GM23338 (cell line): ENCODE results near the gene TEKTIP1. TPM values are rescaled to one million over a fixed set of nuclear protein-coding genes. Genes with fewer than 3 reads are reported as not detected.

ENCODE experiments used
- ATAC-seq: fragments of 200-7000 bp; cut with Tn5 transposase; 3 replicates; pipeline ENCODE4 v1.9.1; 2020
- DNase-seq: peaks from one replicate; pipeline ENCODE4 v3.0.0-alpha.2; 2015; ENCODE audit warnings: low spot score
- H2AFZ ChIP-seq: fragments of 200-600 bp; sonication (generic); 2 replicates; pipeline ENCODE4 v1.8.0; 2016; ENCODE audit warnings: antibody characterized with exemption, mild to moderate bottlenecking, moderate library complexity
- H3F3A ChIP-seq: fragments of 200-600 bp; sonication (generic); replicated peaks from 2 replicates; pipeline ENCODE4 v1.8.0; 2017; ENCODE audit warnings: antibody characterized with exemption, mixed run types, low read depth
- H3K27ac ChIP-seq: fragments of 200-600 bp; sonication (generic); 2 replicates; pipeline ENCODE4 v1.6.1; 2016; ENCODE audit warnings: low read depth
- H3K27me3 ChIP-seq: fragments of 200-600 bp; sonication (generic); 2 replicates; pipeline ENCODE4 v1.8.0; 2016; ENCODE audit warnings: mild to moderate bottlenecking, mixed run types, moderate library complexity; ENCODE audit not compliant: insufficient read depth
- H3K36me3 ChIP-seq: fragments of 200-600 bp; sonication (generic); 2 replicates; pipeline ENCODE4 v1.8.0; 2016; ENCODE audit warnings: mild to moderate bottlenecking; ENCODE audit not compliant: insufficient read depth
- H3K4me1 ChIP-seq: fragments of 200-600 bp; sonication (generic); 2 replicates; pipeline ENCODE4 v1.8.0; 2016; ENCODE audit warnings: mild to moderate bottlenecking, moderate library complexity; ENCODE audit not compliant: insufficient read depth
- H3K4me2 ChIP-seq: fragments of 200-600 bp; sonication (generic); 2 replicates; pipeline ENCODE4 v1.7.1; 2017; ENCODE audit warnings: mixed run types
- H3K4me3 ChIP-seq: fragments of 200-600 bp; sonication (generic); 2 replicates; pipeline ENCODE4 v1.6.1; 2016; ENCODE audit warnings: mixed run types
- H3K79me2 ChIP-seq: fragments of 200-600 bp; sonication (generic); replicated peaks from 2 replicates; pipeline ENCODE4 v1.8.0; 2017; ENCODE audit warnings: mild to moderate bottlenecking; ENCODE audit not compliant: insufficient read depth
- H3K9me2 ChIP-seq: fragments of 200-600 bp; sonication (generic); 2 replicates; pipeline ENCODE4 v1.8.0; 2017; ENCODE audit not compliant: insufficient read depth
- H4K20me1 ChIP-seq: fragments of 200-600 bp; sonication (generic); replicated peaks from 2 replicates; pipeline ENCODE4 v1.8.0; 2017; ENCODE audit warnings: mild to moderate bottlenecking; ENCODE audit not compliant: insufficient read depth
- H3K27ac Mint-ChIP-seq: 2 replicates; pipeline ENCODE4 v1.8.0; 2020; ENCODE audit warnings: inconsistent platforms, mild to moderate bottlenecking, moderate library complexity, mixed read lengths
- H3K27me3 Mint-ChIP-seq: 3 replicates; pipeline ENCODE4 v1.8.0; 2022; ENCODE audit warnings: low read depth, mild to moderate bottlenecking, moderate library complexity, mixed read lengths, inconsistent platforms; ENCODE audit not compliant: insufficient read depth, poor library complexity
- H3K36me3 Mint-ChIP-seq: 3 replicates; pipeline ENCODE4 v1.8.0; 2021; ENCODE audit warnings: low read depth, mild to moderate bottlenecking, inconsistent platforms, moderate library complexity, mixed read lengths
- H3K4me1 Mint-ChIP-seq: 3 replicates; pipeline ENCODE4 v1.8.0; 2020; ENCODE audit warnings: mild to moderate bottlenecking, inconsistent platforms, mixed read lengths
- H3K4me3 Mint-ChIP-seq: 3 replicates; pipeline ENCODE4 v1.8.0; 2021; ENCODE audit warnings: moderate library complexity, mild to moderate bottlenecking, inconsistent platforms, mixed read lengths
- H3K9me3 Mint-ChIP-seq: 3 replicates; pipeline ENCODE4 v1.8.0; 2020; ENCODE audit warnings: moderate library complexity, mild to moderate bottlenecking, inconsistent platforms, mixed read lengths
- CREB1 ChIP-seq: fragments of 250-450 bp; sonication (Bioruptor Pico); IDR thresholded peaks from 2 replicates; pipeline ENCODE4 v1.5.0; 2020; ENCODE audit warnings: low read depth, mild to moderate bottlenecking, moderate library complexity
- EZH2 ChIP-seq: fragments of 200-600 bp; sonication (generic); IDR thresholded peaks from one replicate; pipeline ENCODE4 v1.8.0; 2017; ENCODE audit warnings: antibody characterized with exemption, mild to moderate bottlenecking, low read depth; ENCODE audit not compliant: unreplicated experiment
- EZH2phosphoT487 ChIP-seq: fragments of 200-600 bp; sonication (generic); IDR thresholded peaks from one replicate; pipeline ENCODE4 v1.8.1; 2018; ENCODE audit warnings: antibody characterized with exemption; ENCODE audit not compliant: unreplicated experiment
- NANOG ChIP-seq: IDR thresholded peaks from 2 replicates; pipeline ENCODE4 v1.6.1; 2016; ENCODE audit warnings: antibody characterized with exemption, borderline replicate concordance
- POLR2AphosphoS5 ChIP-seq: IDR thresholded peaks from 2 replicates; pipeline ENCODE4 v1.6.1; 2016; ENCODE audit warnings: antibody characterized with exemption, low read depth
- STAT1 ChIP-seq: IDR thresholded peaks from one replicate; pipeline ENCODE4 v1.6.1; 2016; ENCODE audit warnings: antibody characterized with exemption; ENCODE audit not compliant: unreplicated experiment
- ZNF114 ChIP-seq: fragments of 250-450 bp; sonication (Bioruptor Pico); IDR thresholded peaks from 2 replicates; pipeline ENCODE4 v1.5.0; 2020; ENCODE audit warnings: mild to moderate bottlenecking, moderate library complexity
- ZNF331 ChIP-seq: fragments of 250-450 bp; sonication (Bioruptor Pico); IDR thresholded peaks from 2 replicates; pipeline ENCODE4 v1.5.0; 2020; ENCODE audit warnings: low read depth, mild to moderate bottlenecking, moderate library complexity
- polyA plus RNA-seq: library from polyadenylated mRNA; unstranded; fragments of >200 nt; fragmentation: Nextera tagmentation; extraction: Ambion mirVana; gene quantifications from 2 replicates; pipeline ENCODE4 v1.2.1, GENCODE V29; 2016
- total RNA-seq: library from RNA; depleted of rRNA; stranded (reverse); fragments of >200 nt; shearing (Covaris generic); gene quantifications from 2 replicates; pipeline ENCODE4 v1.2.3, GENCODE V29; 2014
- TF ChIP-seq, protein P1 (sequence below): fragments of 250-450 bp; sonication (Bioruptor Pico); IDR thresholded peaks from 2 replicates; pipeline ENCODE4 v1.5.0; 2020; ENCODE audit warnings: mild to moderate bottlenecking, moderate library complexity
- TF ChIP-seq, protein P2 (sequence below), 2 experiments: fragments of 200-600 bp in 1 of 2; sonication (generic) in 1 of 2; conservative IDR thresholded peaks; 2 replicates each; pipeline versions ENCODE4 v1.5.1 to v1.6.1; 2016 to 2017; ENCODE audit warnings: antibody characterized with exemption in 2 of 2, low read depth in 2 of 2, mild to moderate bottlenecking in 2 of 2, moderate library complexity in 1 of 2
- TF ChIP-seq, protein P3 (sequence below): IDR thresholded peaks from one replicate; pipeline ENCODE4 v1.6.1; 2018; ENCODE audit warnings: antibody characterized with exemption; ENCODE audit not compliant: unreplicated experiment
- TF ChIP-seq, protein P4 (sequence below): IDR thresholded peaks from 2 replicates; pipeline ENCODE4 v1.6.1; 2016; ENCODE audit warnings: antibody characterized with exemption

The TEKTIP1 gene
- total and polyA plus RNA-seq, 2 experiments from 2014 or later: not detected

DNA sequence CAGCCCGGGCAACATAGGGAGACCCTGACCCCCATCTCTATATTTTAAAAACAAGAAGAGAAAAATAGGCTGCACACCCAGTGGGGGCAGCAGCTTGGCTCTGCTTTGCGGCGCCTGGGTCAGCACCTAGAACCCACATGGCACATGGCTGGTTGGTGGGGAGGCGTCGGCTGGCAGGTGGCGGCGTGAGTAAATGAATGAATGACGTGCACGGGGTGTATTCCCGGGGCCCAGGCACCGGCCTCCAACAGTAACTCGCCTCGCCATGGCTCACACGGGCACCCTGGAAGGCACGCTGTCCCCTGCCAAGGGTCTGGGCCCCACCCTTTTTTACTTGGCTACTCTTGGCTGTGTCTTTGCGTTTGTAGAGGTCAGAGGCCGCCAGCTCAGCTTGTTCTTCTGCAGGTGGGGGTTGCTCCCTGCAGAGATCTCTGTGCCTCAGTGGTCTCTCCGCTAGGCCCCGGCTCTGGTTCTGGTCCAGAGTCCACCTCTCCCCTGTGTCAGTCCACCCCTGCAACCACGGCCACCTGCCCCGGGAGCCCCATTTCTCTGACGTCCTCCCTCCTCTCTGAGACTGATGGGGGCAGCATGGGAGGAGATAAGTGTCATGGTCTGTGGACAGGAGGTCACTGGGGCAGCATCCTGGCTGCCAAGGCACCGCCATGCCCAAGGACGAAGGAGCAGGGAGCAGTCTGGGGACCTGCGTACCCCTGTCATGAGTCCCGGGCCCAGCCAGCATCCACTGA, 27.3 kb upstream of the TEKTIP1 start:
- Histone ChIP-seq H3K27me3 (no peaks in the 10 kb centered on the region), H3K4me1 (peaks cover 15% of the 10 kb centered on the region), H3K4me2 (no peak overlapping the region), H3K4me3 (no peak overlapping the region), H4K20me1 (peaks cover 7% of the 10 kb centered on the region; the same call in 1 of the 2 replicates), H2AFZ (no peak overlapping the region), H3K36me3 (no peaks in the 10 kb centered on the region), H3K9me2 (no peaks in the 10 kb centered on the region), H3K79me2 (peaks cover 65% of the 10 kb centered on the region), H3K27ac (no peak overlapping the region), H3F3A (no peaks in the 10 kb centered on the region)
- no peak for DNase-seq
- peaks cover 11% of the 10 kb centered on the region; the same call in 2 of the 3 replicates for H3K36me3 Mint-ChIP-seq
- ATAC-seq: no peak
- H3K9me3 Mint-ChIP-seq: no peaks in the 10 kb centered on the region; the same call in 2 of the 3 replicates
- no peak overlapping the region for H3K27ac Mint-ChIP-seq
- peaks cover 26% of the 10 kb centered on the region for H3K27me3 Mint-ChIP-seq
- TF ChIP-seq CREB1 (CRISPR knock-in tag) (no peak), ZNF331 (no peak), NANOG (no peak), POLR2AphosphoS5 (no peak), EZH2 (no peak), STAT1 (no peak), ZNF114 (CRISPR knock-in tag) (no peak), EZH2phosphoT487 (no peak)
- TF ChIP-seq, protein P1, sequence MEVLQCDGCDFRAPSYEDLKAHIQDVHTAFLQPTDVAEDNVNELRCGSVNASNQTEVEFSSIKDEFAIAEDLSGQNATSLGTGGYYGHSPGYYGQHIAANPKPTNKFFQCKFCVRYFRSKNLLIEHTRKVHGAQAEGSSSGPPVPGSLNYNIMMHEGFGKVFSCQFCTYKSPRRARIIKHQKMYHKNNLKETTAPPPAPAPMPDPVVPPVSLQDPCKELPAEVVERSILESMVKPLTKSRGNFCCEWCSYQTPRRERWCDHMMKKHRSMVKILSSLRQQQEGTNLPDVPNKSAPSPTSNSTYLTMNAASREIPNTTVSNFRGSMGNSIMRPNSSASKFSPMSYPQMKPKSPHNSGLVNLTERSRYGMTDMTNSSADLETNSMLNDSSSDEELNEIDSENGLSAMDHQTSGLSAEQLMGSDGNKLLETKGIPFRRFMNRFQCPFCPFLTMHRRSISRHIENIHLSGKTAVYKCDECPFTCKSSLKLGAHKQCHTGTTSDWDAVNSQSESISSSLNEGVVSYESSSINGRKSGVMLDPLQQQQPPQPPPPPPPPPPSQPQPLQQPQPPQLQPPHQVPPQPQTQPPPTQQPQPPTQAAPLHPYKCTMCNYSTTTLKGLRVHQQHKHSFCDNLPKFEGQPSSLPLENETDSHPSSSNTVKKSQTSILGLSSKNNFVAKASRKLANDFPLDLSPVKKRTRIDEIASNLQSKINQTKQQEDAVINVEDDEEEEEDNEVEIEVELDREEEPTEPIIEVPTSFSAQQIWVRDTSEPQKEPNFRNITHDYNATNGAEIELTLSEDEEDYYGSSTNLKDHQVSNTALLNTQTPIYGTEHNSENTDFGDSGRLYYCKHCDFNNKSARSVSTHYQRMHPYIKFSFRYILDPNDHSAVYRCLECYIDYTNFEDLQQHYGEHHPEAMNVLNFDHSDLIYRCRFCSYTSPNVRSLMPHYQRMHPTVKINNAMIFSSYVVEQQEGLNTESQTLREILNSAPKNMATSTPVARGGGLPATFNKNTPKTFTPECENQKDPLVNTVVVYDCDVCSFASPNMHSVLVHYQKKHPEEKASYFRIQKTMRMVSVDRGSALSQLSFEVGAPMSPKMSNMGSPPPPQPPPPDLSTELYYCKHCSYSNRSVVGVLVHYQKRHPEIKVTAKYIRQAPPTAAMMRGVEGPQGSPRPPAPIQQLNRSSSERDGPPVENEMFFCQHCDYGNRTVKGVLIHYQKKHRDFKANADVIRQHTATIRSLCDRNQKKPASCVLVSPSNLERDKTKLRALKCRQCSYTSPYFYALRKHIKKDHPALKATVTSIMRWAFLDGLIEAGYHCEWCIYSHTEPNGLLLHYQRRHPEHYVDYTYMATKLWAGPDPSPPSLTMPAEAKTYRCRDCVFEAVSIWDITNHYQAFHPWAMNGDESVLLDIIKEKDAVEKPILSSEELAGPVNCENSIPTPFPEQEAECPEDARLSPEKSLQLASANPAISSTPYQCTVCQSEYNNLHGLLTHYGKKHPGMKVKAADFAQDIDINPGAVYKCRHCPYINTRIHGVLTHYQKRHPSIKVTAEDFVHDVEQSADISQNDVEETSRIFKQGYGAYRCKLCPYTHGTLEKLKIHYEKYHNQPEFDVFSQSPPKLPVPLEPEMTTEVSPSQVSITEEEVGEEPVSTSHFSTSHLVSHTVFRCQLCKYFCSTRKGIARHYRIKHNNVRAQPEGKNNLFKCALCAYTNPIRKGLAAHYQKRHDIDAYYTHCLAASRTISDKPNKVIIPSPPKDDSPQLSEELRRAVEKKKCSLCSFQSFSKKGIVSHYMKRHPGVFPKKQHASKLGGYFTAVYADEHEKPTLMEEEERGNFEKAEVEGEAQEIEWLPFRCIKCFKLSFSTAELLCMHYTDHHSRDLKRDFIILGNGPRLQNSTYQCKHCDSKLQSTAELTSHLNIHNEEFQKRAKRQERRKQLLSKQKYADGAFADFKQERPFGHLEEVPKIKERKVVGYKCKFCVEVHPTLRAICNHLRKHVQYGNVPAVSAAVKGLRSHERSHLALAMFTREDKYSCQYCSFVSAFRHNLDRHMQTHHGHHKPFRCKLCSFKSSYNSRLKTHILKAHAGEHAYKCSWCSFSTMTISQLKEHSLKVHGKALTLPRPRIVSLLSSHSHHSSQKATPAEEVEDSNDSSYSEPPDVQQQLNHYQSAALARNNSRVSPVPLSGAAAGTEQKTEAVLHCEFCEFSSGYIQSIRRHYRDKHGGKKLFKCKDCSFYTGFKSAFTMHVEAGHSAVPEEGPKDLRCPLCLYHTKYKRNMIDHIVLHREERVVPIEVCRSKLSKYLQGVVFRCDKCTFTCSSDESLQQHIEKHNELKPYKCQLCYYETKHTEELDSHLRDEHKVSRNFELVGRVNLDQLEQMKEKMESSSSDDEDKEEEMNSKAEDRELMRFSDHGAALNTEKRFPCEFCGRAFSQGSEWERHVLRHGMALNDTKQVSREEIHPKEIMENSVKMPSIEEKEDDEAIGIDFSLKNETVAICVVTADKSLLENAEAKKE (CRISPR knock-in tag): no peak
- TF ChIP-seq, protein P2, sequence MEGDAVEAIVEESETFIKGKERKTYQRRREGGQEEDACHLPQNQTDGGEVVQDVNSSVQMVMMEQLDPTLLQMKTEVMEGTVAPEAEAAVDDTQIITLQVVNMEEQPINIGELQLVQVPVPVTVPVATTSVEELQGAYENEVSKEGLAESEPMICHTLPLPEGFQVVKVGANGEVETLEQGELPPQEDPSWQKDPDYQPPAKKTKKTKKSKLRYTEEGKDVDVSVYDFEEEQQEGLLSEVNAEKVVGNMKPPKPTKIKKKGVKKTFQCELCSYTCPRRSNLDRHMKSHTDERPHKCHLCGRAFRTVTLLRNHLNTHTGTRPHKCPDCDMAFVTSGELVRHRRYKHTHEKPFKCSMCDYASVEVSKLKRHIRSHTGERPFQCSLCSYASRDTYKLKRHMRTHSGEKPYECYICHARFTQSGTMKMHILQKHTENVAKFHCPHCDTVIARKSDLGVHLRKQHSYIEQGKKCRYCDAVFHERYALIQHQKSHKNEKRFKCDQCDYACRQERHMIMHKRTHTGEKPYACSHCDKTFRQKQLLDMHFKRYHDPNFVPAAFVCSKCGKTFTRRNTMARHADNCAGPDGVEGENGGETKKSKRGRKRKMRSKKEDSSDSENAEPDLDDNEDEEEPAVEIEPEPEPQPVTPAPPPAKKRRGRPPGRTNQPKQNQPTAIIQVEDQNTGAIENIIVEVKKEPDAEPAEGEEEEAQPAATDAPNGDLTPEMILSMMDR (conservative IDR thresholded peaks at IDR 0.05; ENCODE audit: low read depth in 2 of 2): no peak
- TF ChIP-seq, protein P3, sequence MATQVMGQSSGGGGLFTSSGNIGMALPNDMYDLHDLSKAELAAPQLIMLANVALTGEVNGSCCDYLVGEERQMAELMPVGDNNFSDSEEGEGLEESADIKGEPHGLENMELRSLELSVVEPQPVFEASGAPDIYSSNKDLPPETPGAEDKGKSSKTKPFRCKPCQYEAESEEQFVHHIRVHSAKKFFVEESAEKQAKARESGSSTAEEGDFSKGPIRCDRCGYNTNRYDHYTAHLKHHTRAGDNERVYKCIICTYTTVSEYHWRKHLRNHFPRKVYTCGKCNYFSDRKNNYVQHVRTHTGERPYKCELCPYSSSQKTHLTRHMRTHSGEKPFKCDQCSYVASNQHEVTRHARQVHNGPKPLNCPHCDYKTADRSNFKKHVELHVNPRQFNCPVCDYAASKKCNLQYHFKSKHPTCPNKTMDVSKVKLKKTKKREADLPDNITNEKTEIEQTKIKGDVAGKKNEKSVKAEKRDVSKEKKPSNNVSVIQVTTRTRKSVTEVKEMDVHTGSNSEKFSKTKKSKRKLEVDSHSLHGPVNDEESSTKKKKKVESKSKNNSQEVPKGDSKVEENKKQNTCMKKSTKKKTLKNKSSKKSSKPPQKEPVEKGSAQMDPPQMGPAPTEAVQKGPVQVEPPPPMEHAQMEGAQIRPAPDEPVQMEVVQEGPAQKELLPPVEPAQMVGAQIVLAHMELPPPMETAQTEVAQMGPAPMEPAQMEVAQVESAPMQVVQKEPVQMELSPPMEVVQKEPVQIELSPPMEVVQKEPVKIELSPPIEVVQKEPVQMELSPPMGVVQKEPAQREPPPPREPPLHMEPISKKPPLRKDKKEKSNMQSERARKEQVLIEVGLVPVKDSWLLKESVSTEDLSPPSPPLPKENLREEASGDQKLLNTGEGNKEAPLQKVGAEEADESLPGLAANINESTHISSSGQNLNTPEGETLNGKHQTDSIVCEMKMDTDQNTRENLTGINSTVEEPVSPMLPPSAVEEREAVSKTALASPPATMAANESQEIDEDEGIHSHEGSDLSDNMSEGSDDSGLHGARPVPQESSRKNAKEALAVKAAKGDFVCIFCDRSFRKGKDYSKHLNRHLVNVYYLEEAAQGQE: no peak
- TF ChIP-seq, protein P4, sequence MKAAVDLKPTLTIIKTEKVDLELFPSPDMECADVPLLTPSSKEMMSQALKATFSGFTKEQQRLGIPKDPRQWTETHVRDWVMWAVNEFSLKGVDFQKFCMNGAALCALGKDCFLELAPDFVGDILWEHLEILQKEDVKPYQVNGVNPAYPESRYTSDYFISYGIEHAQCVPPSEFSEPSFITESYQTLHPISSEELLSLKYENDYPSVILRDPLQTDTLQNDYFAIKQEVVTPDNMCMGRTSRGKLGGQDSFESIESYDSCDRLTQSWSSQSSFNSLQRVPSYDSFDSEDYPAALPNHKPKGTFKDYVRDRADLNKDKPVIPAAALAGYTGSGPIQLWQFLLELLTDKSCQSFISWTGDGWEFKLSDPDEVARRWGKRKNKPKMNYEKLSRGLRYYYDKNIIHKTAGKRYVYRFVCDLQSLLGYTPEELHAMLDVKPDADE: no peak
- no peak overlapping the region for H3K4me3 Mint-ChIP-seq
- H3K4me1 Mint-ChIP-seq: peaks cover 22% of the 10 kb centered on the region
